DMS153 (cell line): Measurements from ENCODE around the gene MAMDC2.

Experiments used
- DNase-seq: peaks from one replicate; lab custom pipeline; 2025; lab: John Stamatoyannopoulos, UW

The MAMDC2 gene, protein sequence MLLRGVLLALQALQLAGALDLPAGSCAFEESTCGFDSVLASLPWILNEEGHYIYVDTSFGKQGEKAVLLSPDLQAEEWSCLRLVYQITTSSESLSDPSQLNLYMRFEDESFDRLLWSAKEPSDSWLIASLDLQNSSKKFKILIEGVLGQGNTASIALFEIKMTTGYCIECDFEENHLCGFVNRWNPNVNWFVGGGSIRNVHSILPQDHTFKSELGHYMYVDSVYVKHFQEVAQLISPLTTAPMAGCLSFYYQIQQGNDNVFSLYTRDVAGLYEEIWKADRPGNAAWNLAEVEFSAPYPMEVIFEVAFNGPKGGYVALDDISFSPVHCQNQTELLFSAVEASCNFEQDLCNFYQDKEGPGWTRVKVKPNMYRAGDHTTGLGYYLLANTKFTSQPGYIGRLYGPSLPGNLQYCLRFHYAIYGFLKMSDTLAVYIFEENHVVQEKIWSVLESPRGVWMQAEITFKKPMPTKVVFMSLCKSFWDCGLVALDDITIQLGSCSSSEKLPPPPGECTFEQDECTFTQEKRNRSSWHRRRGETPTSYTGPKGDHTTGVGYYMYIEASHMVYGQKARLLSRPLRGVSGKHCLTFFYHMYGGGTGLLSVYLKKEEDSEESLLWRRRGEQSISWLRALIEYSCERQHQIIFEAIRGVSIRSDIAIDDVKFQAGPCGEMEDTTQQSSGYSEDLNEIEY

GRCh38 chr9:70043689-70044489 lies at the start of gene MAMDC2:
MAMDC2 (plus strand) TSS chr9:70043848; CDS start chr9:70044198, 350 bp downstream.
- no peak for DNase-seq

DNA sequence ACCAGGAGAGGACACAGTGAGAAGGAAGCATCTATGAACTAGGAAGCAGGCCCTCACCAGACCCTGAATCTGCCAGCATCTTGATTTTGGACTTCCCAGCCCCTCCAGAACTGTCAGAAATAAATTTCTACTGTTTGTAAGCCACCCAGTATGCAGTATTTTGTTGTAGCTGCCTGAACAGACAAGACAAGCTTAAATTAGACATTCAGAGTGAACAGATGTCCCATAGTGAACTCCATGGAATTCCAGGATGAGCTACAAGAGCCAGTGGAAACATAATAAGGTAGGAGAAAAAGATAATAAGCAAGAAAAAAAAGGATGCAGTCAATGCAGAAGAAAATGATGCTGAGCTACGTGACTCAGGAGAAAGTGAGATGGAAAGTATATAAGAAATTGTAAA lies 47.8 kb upstream of the MAMDC2 start:
- no peak for DNase-seq

DNA sequence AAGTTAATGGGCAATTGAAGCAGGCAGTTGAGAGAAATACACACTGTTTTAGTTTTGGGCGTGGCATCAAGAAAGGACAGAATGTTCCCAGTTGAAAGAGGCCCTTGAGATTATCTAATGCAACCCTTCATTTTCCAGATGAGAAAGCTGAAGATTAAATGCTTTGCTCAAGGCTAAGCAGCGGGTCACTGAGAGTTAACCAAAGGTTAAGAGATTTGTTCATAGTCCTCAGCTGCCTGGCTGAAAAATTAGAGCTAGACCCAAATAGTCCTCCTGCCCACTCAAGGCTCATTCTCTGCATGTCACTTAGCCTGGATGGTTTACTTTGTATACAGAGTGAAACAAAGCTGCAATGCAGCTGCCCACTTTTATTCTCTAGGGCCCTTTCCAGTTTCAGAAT lies 46.7 kb upstream of the MAMDC2 start:
- DNase-seq: peak; percentile 17

- DNase-seq: no peak
Observed at GRCh38 chr9:69997524-69997923, 46.1 kb upstream of the MAMDC2 start.

GRCh38 chr9:69999315-69999714 lies 44.3 kb upstream of the MAMDC2 start:
- DNase-seq: no peak

- no peak for DNase-seq
Observed at GRCh38 chr9:70000469-70000868, 43.2 kb upstream of the MAMDC2 start.

GRCh38 chr9:70003901-70004714 lies 39.5 kb upstream of the MAMDC2 start:
- DNase-seq: no peak

DNA sequence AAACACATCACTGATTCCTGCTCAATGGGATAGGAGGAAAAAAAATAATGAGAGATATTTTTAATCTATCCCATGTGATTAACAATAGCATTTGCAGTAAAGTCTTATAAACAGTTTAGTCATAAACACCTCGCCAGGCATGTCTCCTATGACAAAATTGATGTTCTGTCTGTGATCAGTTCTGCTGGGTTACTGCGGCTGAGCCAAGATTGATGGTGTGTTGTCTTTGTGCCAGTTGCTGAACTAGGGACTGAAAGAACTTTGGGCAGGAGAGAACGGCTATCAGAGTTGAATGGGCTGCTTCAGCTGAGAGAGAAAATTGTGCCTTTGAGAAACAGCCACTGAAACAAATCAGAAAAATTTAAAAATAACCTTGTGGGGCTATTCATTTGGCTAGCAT lies 37.3 kb upstream of the MAMDC2 start:
- no peak for DNase-seq

DNA sequence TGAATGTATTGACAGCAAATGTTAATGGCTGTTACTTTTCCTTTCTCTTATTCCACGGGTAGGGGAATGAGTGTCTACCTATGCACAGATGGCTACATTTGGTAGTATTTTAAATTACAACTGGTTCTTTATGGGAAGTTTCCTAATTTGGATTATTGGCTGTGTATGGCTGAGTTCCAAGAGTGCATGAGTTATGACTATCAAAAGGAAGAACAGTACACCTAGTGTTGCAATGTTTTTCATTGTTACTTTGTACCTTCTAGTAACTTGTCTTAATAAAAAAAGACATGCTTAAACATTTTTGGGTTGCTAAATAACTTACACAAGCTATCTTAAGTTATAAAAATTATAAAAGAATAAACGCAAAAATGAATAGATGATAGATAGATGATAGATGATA lies 35.8 kb upstream of the MAMDC2 start:
- DNase-seq: no peak

DNA sequence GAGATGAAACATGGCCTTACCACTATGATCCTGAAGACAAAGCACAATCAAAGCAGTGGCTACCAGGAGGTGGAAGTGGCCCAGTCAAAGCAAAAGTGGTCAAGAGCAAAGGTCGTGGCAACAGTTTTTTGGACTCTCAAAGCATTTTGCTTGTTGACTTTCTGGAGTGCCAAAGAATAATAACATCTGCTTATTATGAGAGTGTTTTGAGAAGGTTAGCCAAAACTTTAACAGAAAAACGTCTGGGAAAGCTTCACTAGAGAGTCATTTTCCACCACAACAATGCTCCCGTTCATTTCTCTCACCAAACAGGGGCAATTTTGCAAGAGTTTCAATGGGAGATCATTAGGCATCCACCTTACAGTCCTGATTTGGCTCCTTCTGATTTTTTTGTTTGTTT lies 33.6 kb upstream of the MAMDC2 start:
- no peak for DNase-seq

DNA sequence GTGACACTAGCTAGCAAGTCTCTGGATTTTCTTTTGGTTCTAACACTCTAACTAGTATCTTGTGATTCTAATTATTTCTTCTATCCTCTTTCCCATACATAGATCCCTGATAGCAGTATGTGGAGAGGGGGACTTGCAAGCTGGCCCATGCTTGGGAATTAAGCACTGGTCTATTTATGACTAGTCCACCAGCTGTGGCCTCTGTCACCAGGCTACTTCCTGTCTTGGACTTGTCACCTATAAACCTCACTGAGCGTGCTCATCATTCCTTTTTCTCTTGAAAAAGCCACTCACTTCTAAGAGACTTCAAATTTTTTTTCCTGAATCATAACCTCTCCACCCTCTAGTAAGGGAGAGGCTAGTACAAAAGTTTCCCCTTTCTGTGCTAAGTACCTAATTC lies 32.3 kb upstream of the MAMDC2 start:
- DNase-seq: no peak

DNA sequence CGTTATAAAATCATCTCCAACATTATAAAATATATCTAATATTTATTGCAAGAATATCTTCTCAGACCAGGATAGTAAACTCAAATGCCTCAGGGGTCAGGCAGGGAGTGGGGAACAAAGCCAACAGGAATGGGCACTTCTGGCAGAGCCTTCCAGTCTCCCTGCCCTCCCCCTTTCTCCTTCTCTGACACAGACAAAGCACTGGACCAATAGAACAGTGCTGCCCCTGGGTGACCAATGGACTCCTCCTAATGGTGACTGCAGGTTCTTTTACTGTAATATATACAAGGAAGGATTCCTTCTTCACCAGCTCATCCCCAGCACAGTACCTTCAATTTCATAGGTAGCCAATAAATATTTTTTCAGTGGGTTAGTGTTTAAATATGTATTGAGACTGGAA lies 31.1 kb upstream of the MAMDC2 start:
- no peak for DNase-seq

GRCh38 chr9:70013598-70014196 lies 30.0 kb upstream of the MAMDC2 start:
- DNase-seq: no peak

DNA sequence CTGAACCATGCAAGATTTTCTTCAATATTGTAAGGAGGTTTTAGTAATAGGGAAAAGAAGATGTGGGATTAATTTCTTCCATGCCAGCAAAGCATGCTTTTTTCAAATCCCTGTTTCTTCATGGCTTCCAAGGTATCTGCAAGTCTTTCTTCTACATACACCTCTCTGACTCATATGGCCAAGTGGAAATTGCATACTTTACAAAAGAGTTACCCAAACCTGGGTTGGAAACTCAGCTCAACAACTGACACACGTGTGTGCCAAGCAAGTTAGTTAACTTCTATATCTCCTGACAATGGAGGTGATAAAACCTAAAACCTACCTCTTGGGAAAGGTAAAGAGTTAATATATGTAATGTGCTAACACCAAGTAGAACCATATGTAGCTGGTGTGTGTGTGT lies 28.5 kb upstream of the MAMDC2 start:
- DNase-seq: no peak

DNA sequence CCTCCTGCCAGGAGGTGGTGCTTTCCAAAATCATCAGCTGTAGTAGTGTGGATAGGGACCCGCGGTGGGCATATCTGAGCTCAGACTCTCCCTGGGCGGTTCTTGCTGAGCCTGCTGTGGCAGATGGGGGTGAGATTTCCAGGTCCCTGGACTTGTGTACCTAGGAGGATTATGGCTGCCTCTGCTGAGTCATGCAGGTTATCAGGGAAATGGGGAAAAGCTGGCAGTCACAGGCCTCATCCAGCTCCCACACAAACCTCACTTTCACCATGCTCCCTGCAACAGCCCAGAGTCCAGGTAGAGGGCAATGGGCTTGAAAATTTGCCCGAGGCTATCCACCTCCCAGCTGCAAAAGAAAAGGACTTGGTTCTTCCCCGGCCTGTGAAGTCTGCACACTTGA lies 23.4 kb upstream of the MAMDC2 start:
- no peak for DNase-seq

DNA sequence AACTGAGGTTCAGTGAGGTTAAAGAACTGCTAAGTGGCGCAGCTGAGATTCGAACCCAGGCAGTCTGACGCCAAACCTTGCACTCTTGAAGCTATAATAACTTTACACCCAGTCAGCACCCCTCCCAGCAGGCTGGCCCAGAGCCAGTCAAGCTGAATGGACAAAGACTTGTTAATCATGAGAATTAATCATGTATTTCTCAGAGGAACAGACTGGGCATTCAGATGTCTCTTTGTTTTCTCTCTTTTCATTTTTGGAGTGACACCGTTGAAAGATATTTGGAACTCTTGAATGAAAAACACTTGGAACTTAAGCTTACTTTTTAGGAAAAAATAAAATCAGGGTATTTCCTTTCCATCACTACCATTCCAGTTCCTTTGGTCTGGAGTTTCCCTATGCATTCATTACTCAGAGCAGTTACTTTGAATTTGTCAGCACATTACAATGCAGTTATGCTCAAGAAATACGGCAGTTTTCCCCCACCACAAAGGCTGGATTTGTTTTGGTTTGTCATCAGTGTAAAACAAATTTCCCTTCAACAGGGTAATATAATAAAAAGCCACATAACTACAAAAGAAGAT lies 22.6 kb upstream of the MAMDC2 start:
- no peak for DNase-seq

DNA sequence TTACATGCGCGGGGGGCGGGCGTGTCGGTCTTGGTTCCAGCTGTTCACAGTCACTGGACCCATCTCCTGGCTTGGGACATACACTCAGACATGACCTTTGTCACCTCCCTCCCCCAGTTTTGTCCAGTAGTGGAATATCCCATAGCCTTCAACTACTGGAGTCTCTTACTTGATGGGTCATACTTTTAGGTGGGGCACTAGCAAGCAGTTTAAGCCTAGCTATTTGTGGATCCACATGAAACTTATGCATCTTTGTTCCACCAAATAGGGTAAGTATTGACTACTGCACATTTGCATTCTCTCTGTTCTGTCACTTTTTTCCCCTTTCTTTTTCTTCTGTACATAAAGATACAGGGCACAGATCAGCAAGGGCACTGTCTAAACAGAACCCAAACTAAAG lies 15.4 kb upstream of the MAMDC2 start:
- no peak for DNase-seq

- DNase-seq: no peak
Observed at GRCh38 chr9:70030156-70030555, 13.5 kb upstream of the MAMDC2 start.

GRCh38 chr9:70031141-70031545 lies 12.5 kb upstream of the MAMDC2 start:
- no peak for DNase-seq

- no peak for DNase-seq
Observed at GRCh38 chr9:70034271-70034711, 9.4 kb upstream of the MAMDC2 start.

- no peak for DNase-seq
Observed at GRCh38 chr9:70035691-70036090, 8.0 kb upstream of the MAMDC2 start.
